ENCODE results near the gene LRMDA. TPM values are rescaled to one million over a fixed set of nuclear protein-coding genes. Genes with fewer than 3 reads are reported as not detected.

LRMDA gene
- polyA plus RNA-seq, 3 donors: 39.8 to 59.6 (median 56.4) TPM

DNA sequence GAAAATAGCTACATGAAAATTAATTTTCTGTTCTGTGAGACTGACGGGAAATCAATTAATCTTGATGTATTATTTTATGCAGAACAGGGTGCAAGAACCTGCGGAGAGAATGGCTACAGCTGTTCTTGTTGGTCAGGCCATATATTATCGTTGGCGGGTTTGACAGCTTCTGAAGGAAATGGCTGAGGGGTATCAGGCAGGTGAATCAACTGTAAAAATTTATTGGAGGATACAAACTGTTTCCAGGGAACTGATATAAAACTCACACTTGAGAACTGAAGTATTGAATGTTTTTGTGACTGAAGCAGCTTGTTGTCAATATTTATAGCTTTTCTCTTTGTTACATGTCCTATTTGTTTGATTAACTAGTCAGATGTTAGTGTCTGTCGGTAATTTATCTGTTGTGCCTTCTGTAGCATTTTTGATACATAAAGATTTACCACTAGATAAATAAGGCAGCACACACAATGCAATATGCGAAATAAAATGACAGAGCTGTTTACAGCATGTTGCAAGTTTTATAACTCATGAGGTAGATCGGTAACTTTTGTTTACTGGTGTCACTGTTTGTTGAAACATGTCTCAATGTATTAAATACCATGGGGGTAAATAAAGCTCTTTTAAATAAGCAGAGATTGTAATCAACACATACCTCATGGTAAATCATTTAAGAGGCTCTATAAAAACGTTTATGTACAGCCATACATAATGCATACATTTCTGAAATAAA is 308.2 kb downstream of the LRMDA start:
- TF ChIP-seq, protein P1, sequence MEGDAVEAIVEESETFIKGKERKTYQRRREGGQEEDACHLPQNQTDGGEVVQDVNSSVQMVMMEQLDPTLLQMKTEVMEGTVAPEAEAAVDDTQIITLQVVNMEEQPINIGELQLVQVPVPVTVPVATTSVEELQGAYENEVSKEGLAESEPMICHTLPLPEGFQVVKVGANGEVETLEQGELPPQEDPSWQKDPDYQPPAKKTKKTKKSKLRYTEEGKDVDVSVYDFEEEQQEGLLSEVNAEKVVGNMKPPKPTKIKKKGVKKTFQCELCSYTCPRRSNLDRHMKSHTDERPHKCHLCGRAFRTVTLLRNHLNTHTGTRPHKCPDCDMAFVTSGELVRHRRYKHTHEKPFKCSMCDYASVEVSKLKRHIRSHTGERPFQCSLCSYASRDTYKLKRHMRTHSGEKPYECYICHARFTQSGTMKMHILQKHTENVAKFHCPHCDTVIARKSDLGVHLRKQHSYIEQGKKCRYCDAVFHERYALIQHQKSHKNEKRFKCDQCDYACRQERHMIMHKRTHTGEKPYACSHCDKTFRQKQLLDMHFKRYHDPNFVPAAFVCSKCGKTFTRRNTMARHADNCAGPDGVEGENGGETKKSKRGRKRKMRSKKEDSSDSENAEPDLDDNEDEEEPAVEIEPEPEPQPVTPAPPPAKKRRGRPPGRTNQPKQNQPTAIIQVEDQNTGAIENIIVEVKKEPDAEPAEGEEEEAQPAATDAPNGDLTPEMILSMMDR (IDR thresholded peaks at IDR 0.05): no peak
- Mint-ChIP-seq H3K36me3 (peaks cover 14 to 16% of the 10 kb centered on the region in 2 donors), H3K4me1 (peaks cover 28% of the 10 kb centered on the region), H3K27ac (no peak overlapping the region), H3K9me3 (peaks cover 0 to 3% (median 0%) of the 10 kb centered on the region in 7 donors), H3K4me3 (no peak overlapping the region), H3K27me3 (ENCODE audit: low read depth in 3 of 3) (no peaks in the 10 kb centered on the region)
- Histone ChIP-seq H3K4me3 (replicated peaks in 1 of 3; ENCODE audit: low read depth in 2 of 3, low read length in 3 of 3) (no peak overlapping the region), H3K27ac (ENCODE audit: low read depth in 1 of 2, low read length in 2 of 2) (no peak overlapping the region), H3K27me3 (ENCODE audit: control insufficient read depth in 2 of 2, insufficient read depth in 2 of 2, low read length in 2 of 2) (no peaks in the 10 kb centered on the region), H3K9me3 (replicated peaks in 1 of 2; ENCODE audit: control insufficient read depth in 1 of 2, insufficient read depth in 1 of 2, low read length in 2 of 2) (no peaks in the 10 kb centered on the region), H3K9ac (ENCODE audit: insufficient read depth, low read length, poor library complexity, severe bottlenecking) (no peak overlapping the region), H3K79me2 (ENCODE audit: insufficient read depth, low read length) (peaks cover 7% of the 10 kb centered on the region), H3K4me2 (replicated peaks; ENCODE audit: extremely low read depth, low read length, poor library complexity, severe bottlenecking) (no peak overlapping the region), H2AFZ (ENCODE audit: insufficient read depth, low read depth, low read length, poor library complexity, severe bottlenecking) (no peak overlapping the region), H4K20me1 (ENCODE audit: insufficient read depth, low read length) (peaks cover under 1% of the 10 kb centered on the region), H3K4me1 (ENCODE audit: control insufficient read depth in 1 of 2, insufficient read depth in 2 of 2, low read length in 2 of 2) (peaks cover 0 to 14% of the 10 kb centered on the region in 2 donors), H3K36me3 (replicated peaks in 1 of 2; ENCODE audit: control insufficient read depth in 1 of 2, insufficient read depth in 2 of 2, low read length in 2 of 2) (peaks cover 2 to 4% of the 10 kb centered on the region in 2 donors)
- WGBS (ENCODE audit: insufficient coverage): 94% methylated on average over 4 of the region's 8 CpGs
- DNase-seq: no peak
- intact Hi-C loops (cut with micrococcal nuclease): no loop called here

GRCh38 chr10:75740541-75740940 is 309.1 kb downstream of the LRMDA start:
- peaks cover 5 to 10% of the 10 kb centered on the region in 2 donors for H3K36me3 ChIP-seq (replicated peaks in 1 of 2; ENCODE audit: control insufficient read depth in 1 of 2, insufficient read depth in 2 of 2, low read length in 2 of 2)
- no peak overlapping the region for H3K27ac ChIP-seq (ENCODE audit: low read depth in 1 of 2, low read length in 2 of 2)
- no peak overlapping the region for H2AFZ ChIP-seq (ENCODE audit: insufficient read depth, low read depth, low read length, poor library complexity, severe bottlenecking)
- H3K4me3 Mint-ChIP-seq: no peak overlapping the region
- intact Hi-C loops (cut with micrococcal nuclease): no loop called here
- TF ChIP-seq, protein P1 (IDR thresholded peaks at IDR 0.05): no peak
- peaks cover 28% of the 10 kb centered on the region for H3K4me1 Mint-ChIP-seq
- peaks cover 13 to 15% of the 10 kb centered on the region in 2 donors for H3K36me3 Mint-ChIP-seq
- no peaks in the 10 kb centered on the region for H4K20me1 ChIP-seq (ENCODE audit: insufficient read depth, low read length)
- peaks cover 0 to 3% (median 0%) of the 10 kb centered on the region in 7 donors for H3K9me3 Mint-ChIP-seq
- no peaks in the 10 kb centered on the region for H3K27me3 Mint-ChIP-seq (ENCODE audit: low read depth in 3 of 3)
- 80% methylated on average over 1 of the region's 1 CpG for WGBS (ENCODE audit: insufficient coverage)
- peaks cover 7% of the 10 kb centered on the region for H3K79me2 ChIP-seq (ENCODE audit: insufficient read depth, low read length)
- no peaks in the 10 kb centered on the region for H3K27me3 ChIP-seq (ENCODE audit: control insufficient read depth in 2 of 2, insufficient read depth in 2 of 2, low read length in 2 of 2)
- no peak overlapping the region for H3K27ac Mint-ChIP-seq
- H3K4me2 ChIP-seq (replicated peaks; ENCODE audit: extremely low read depth, low read length, poor library complexity, severe bottlenecking): no peak overlapping the region
- H3K9me3 ChIP-seq (replicated peaks in 1 of 2; ENCODE audit: control insufficient read depth in 1 of 2, insufficient read depth in 1 of 2, low read length in 2 of 2): no peaks in the 10 kb centered on the region
- no peak overlapping the region for H3K4me3 ChIP-seq (replicated peaks in 1 of 3; ENCODE audit: low read depth in 2 of 3, low read length in 3 of 3)
- no peak overlapping the region for H3K9ac ChIP-seq (ENCODE audit: insufficient read depth, low read length, poor library complexity, severe bottlenecking)
- H3K4me1 ChIP-seq (ENCODE audit: control insufficient read depth in 1 of 2, insufficient read depth in 2 of 2, low read length in 2 of 2): peaks cover 0 to 14% of the 10 kb centered on the region in 2 donors
- DNase-seq: no peak

Measured in CD14-positive monocyte (primary cell).